ENCODE data around the gene INTS4.

Gene INTS4

GRCh38 chr11:77884186-77884828 is 110.2 kb downstream of the INTS4 start (continued):
- TF ChIP-seq ZNF658 (tag by site-specific recombination; IDR thresholded peaks at IDR 0.05) = no peak
- TF ChIP-seq ZNF350 (tag by site-specific recombination; IDR thresholded peaks at IDR 0.05) = no peak
- TF ChIP-seq ZNF501 (tag by site-specific recombination; IDR thresholded peaks at IDR 0.05) = no peak
- no peak for TF ChIP-seq ZNF488 (tag by site-specific recombination; IDR thresholded peaks at IDR 0.05)
- no peak for TF ChIP-seq ZNF133 (tag by site-specific recombination; IDR thresholded peaks at IDR 0.05)
- TF ChIP-seq ZNF114 (tag by site-specific recombination; IDR thresholded peaks at IDR 0.05) = no peak
- no peak for TF ChIP-seq ZNF175 (tag by site-specific recombination; IDR thresholded peaks at IDR 0.05)
- no peak for TF ChIP-seq PATZ1 (tag by site-specific recombination; IDR thresholded peaks at IDR 0.05)
- no peak for TF ChIP-seq ZFHX2 (tag by site-specific recombination; conservative IDR thresholded peaks at IDR 0.05)
- TF ChIP-seq YY1 (tag by site-specific recombination; IDR thresholded peaks at IDR 0.05) = no peak
- no peak for TF ChIP-seq ZNF518A (tag by site-specific recombination; conservative IDR thresholded peaks at IDR 0.05; ENCODE audit: low read depth)

- Histone ChIP-seq H3K4me3 (ENCODE audit: low read depth, low read length) (no peak overlapping the region), H3K27ac (ENCODE audit: extremely low read depth, low read depth, low read length) (no peak overlapping the region), H3K36me3 (ENCODE audit: control insufficient read depth in 2 of 2, insufficient read depth in 1 of 2, low read length in 2 of 2) (peaks cover 0 to 55% of the 10 kb centered on the region in 2 experiments; a peak in 2 of 3 replicates), H3K9me3 (ENCODE audit: control insufficient read depth, insufficient read depth, low read depth, low read length) (no peaks in the 10 kb centered on the region), H3K4me1 (ENCODE audit: control insufficient read depth, insufficient read depth, low read length) (no peaks in the 10 kb centered on the region)
- ChIA-PET CTCF (no interaction called here), POLR2A (no interaction called here)
- TF ChIP-seq ZNF692 (tag by site-specific recombination; IDR thresholded peaks at IDR 0.05) (no peak), ZNF140 (tag by site-specific recombination; IDR thresholded peaks at IDR 0.05) (no peak), ZNF488 (tag by site-specific recombination; IDR thresholded peaks at IDR 0.05) (no peak), GFI1B (tag by site-specific recombination; IDR thresholded peaks at IDR 0.05) (no peak), ZNF514 (tag by site-specific recombination; IDR thresholded peaks at IDR 0.05) (no peak), ZNF248 (tag by site-specific recombination; IDR thresholded peaks at IDR 0.05) (no peak), ZBTB10 (tag by site-specific recombination; IDR thresholded peaks at IDR 0.05) (no peak), ZNF571 (tag by site-specific recombination; IDR thresholded peaks at IDR 0.05) (no peak), ZNF530 (tag by site-specific recombination; IDR thresholded peaks at IDR 0.05; ENCODE audit: low read depth) (no peak), HOXC10 (CRISPR knock-in tag; IDR thresholded peaks at IDR 0.05) (no peak), SP2 (tag by site-specific recombination; IDR thresholded peaks at IDR 0.05) (no peak), GLIS1 (tag by site-specific recombination; IDR thresholded peaks at IDR 0.05) (no peak), ZNF354C (tag by site-specific recombination; IDR thresholded peaks at IDR 0.05; ENCODE audit: borderline replicate concordance, low read depth) (no peak), ZEB2 (tag by site-specific recombination; IDR thresholded peaks at IDR 0.05) (no peak), TCF7L2 (IDR thresholded peaks at IDR 0.05; ENCODE audit: borderline replicate concordance, low read depth, low read length) (no peak)
Measured at GRCh38 chr11:77883775-77884174, 110.7 kb downstream of the INTS4 start.
